Mesendoderm (in vitro differentiated cells): ENCODE results near the gene SLC30A7.
A peak's percentile ranks its signal among the peaks of the same experiment; 100 is the strongest.

Experiments
- DNase-seq: peaks from one replicate; pipeline ENCODE4 v3.0.0; 2013
- H2AK5ac ChIP-seq: 2 replicates; pipeline ENCODE4 v1.6.1; 2013; ENCODE audit warnings: low read length, inconsistent platforms
- H2BK120ac ChIP-seq: 2 replicates; pipeline ENCODE4 v1.6.1; 2013; ENCODE audit warnings: low read depth, mild to moderate bottlenecking, low read length, moderate library complexity, mixed read lengths
- H2BK15ac ChIP-seq: replicated peaks from 2 replicates; pipeline ENCODE4 v1.6.1; 2013; ENCODE audit warnings: low read depth, mild to moderate bottlenecking, moderate library complexity
- H2BK5ac ChIP-seq: 2 replicates; pipeline ENCODE4 v1.6.1; 2013; ENCODE audit warnings: low read length, inconsistent platforms
- H3K18ac ChIP-seq: 2 replicates; pipeline ENCODE4 v1.6.1; 2013; ENCODE audit warnings: mild to moderate bottlenecking, low read length, mixed read lengths
- H3K23ac ChIP-seq: one replicate; pipeline ENCODE4 v1.6.1; 2013; ENCODE audit warnings: low read length
- H3K27ac ChIP-seq: 2 replicates; pipeline ENCODE4 v1.5.1; 2013; ENCODE audit warnings: low read depth, mild to moderate bottlenecking, inconsistent platforms, low read length, moderate library complexity
- H3K27me3 ChIP-seq: 2 replicates; pipeline ENCODE4 v1.6.1; 2013; ENCODE audit warnings: low read length, control low read depth, mild to moderate bottlenecking, inconsistent platforms; ENCODE audit not compliant: insufficient read depth, poor library complexity
- H3K36me3 ChIP-seq: 2 replicates; pipeline ENCODE4 v1.6.1; 2013; ENCODE audit warnings: low read length, inconsistent platforms; ENCODE audit not compliant: control insufficient read depth, insufficient read depth
- H3K4ac ChIP-seq: one replicate; pipeline ENCODE4 v1.6.1; 2013; ENCODE audit warnings: low read depth, mild to moderate bottlenecking, low read length, moderate library complexity
- H3K4me1 ChIP-seq: 2 replicates; pipeline ENCODE4 v1.6.1; 2013; ENCODE audit warnings: low read depth, low read length, inconsistent platforms; ENCODE audit not compliant: control insufficient read depth
- H3K4me2 ChIP-seq: 2 replicates; pipeline ENCODE4 v1.6.1; 2013; ENCODE audit warnings: low read length
- H3K4me3 ChIP-seq: 2 replicates; pipeline ENCODE4 v1.5.1; 2013; ENCODE audit warnings: mild to moderate bottlenecking, low read length
- H3K56ac ChIP-seq: one replicate; pipeline ENCODE4 v1.6.1; 2013; ENCODE audit warnings: low read length
- H3K79me1 ChIP-seq: 2 replicates; pipeline ENCODE4 v1.6.1; 2013; ENCODE audit warnings: low read length, inconsistent platforms
- H3K79me2 ChIP-seq: 2 replicates; pipeline ENCODE4 v1.6.1; 2013; ENCODE audit warnings: mild to moderate bottlenecking, low read length; ENCODE audit not compliant: control insufficient read depth, insufficient read depth
- H3K9ac ChIP-seq: 2 replicates; pipeline ENCODE4 v1.6.1; 2013; ENCODE audit warnings: low read length, inconsistent platforms
- H4K5ac ChIP-seq: one replicate; pipeline ENCODE4 v1.6.1; 2013; ENCODE audit warnings: low read length
- H4K8ac ChIP-seq: one replicate; pipeline ENCODE4 v1.6.1; 2013; ENCODE audit warnings: low read depth, mild to moderate bottlenecking, control low read depth, low read length, moderate library complexity
- WGBS: extraction: QIAGEN DNeasy Blood & Tissue Kit; methylation state at CpG from one replicate; pipeline ENCODE4 v1.1.7; 2013; ENCODE audit warnings: low lambda C conversion rate, missing lambda C conversion rate; ENCODE audit not compliant: insufficient coverage; ENCODE audit errors: extremely low coverage; 5-methylcytosine and 5-hydroxymethylcytosine counted together

Gene SLC30A7

DNA sequence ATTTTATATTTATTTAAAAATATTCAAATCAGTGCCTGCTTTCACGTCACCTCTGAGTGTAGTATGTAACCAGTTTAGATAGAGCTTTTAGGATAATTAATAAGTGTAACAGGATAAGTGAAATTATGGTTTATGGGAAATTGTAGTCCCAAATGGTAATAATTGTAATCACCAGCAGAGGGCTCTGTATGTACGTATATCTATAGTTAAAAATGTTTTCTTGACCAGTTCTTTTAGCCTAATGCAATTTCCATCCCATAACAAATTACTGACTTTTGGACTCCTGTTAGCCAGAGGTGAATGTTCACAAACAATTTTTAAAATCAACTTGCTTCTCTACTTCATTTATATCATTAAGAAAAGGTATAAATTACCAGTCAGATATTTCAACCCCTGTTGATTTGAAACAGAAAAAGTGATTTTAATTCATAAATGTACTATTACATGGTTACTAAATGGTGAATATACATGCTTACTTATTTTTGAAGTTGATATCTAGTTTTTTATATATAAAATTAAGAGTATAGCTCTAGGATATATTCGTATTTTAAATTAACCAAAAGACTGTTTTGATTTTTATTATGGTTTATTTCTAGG, 25.3 kb downstream of the SLC30A7 start:
- Histone ChIP-seq H3K4ac (no peak overlapping the region), H4K8ac (no peak overlapping the region), H2BK5ac (no peak overlapping the region), H3K4me3 (no peak overlapping the region), H2BK120ac (no peak overlapping the region), H3K4me1 (no peaks in the 10 kb centered on the region), H3K27me3 (no peaks in the 10 kb centered on the region), H3K23ac (no peak overlapping the region), H3K9ac (no peak overlapping the region), H3K27ac (no peak overlapping the region), H3K4me2 (no peak overlapping the region), H3K79me1 (no peaks in the 10 kb centered on the region), H3K18ac (no peak overlapping the region), H3K56ac (no peak overlapping the region), H2BK15ac (no peak overlapping the region), H3K36me3 (no peaks in the 10 kb centered on the region), H2AK5ac (no peak overlapping the region), H4K5ac (no peak overlapping the region), H3K79me2 (no peaks in the 10 kb centered on the region)
- 100% methylated on average over 1 of the region's 3 CpGs for WGBS
- peak; percentile 45 for DNase-seq

- no peak overlapping the region for H4K5ac ChIP-seq
Measured at GRCh38 chr1:100924212-100924611, 28.3 kb downstream of the SLC30A7 start.

DNA sequence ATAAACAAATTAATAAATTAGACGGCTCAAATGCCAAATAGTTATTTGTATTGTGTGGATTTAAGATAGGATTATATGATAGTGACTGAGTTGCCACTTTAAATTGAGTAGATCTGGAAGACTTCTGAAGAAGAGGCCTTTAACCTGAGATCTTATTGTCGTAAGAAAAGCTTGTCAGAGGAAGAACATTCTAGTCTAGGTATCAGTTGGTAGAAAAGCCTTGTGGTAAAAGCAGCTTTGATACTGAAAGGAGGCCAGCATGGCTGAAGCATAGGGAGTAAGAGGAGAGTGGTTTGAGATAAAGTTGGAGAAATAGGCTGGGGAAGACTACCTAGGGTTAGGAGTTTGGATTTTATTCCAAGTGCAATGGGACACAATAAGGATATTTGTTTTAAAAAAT, 29.1 kb downstream of the SLC30A7 start:
- Histone ChIP-seq H3K9ac (no peak overlapping the region), H3K56ac (no peak overlapping the region), H4K8ac (no peak overlapping the region), H3K4ac (no peak overlapping the region), H3K4me1 (no peaks in the 10 kb centered on the region), H2BK5ac (no peak overlapping the region), H3K18ac (no peak overlapping the region), H3K23ac (no peak overlapping the region), H4K5ac (no peak overlapping the region), H3K79me2 (no peaks in the 10 kb centered on the region), H3K4me2 (no peak overlapping the region), H3K27ac (no peak overlapping the region), H3K4me3 (no peak overlapping the region), H3K79me1 (no peaks in the 10 kb centered on the region), H2BK15ac (no peak overlapping the region), H3K36me3 (no peaks in the 10 kb centered on the region), H2AK5ac (no peak overlapping the region), H2BK120ac (no peak overlapping the region), H3K27me3 (no peaks in the 10 kb centered on the region)
- 100% methylated on average over 1 of the region's 2 CpGs for WGBS
- DNase-seq = no peak

More at GRCh38 chr1:100924212-100924611, 28.3 kb downstream of the SLC30A7 start:
- H4K8ac ChIP-seq = no peak overlapping the region
- no peak overlapping the region for H3K23ac ChIP-seq
- no peaks in the 10 kb centered on the region for H3K4me1 ChIP-seq
- DNase-seq = no peak
- H2BK120ac ChIP-seq = no peak overlapping the region
- no peak overlapping the region for H3K9ac ChIP-seq
- H2BK15ac ChIP-seq = no peak overlapping the region
- H3K36me3 ChIP-seq = no peaks in the 10 kb centered on the region
- no peaks in the 10 kb centered on the region for H3K79me2 ChIP-seq
- H2AK5ac ChIP-seq = no peak overlapping the region
- H3K4me3 ChIP-seq = no peak overlapping the region
- no peaks in the 10 kb centered on the region for H3K27me3 ChIP-seq
- H3K4me2 ChIP-seq = no peak overlapping the region
- H3K79me1 ChIP-seq = no peaks in the 10 kb centered on the region
- H3K18ac ChIP-seq = no peak overlapping the region
- no peak overlapping the region for H3K27ac ChIP-seq
- no peak overlapping the region for H3K56ac ChIP-seq
- no peak overlapping the region for H2BK5ac ChIP-seq
- H3K4ac ChIP-seq = no peak overlapping the region

- H3K4me1 ChIP-seq = no peaks in the 10 kb centered on the region
- H3K27me3 ChIP-seq = no peaks in the 10 kb centered on the region
- no peak overlapping the region for H3K23ac ChIP-seq
- DNase-seq = no peak
- H3K18ac ChIP-seq = no peak overlapping the region
- no peak overlapping the region for H2BK120ac ChIP-seq
- no peak overlapping the region for H3K4me2 ChIP-seq
- H3K9ac ChIP-seq = no peak overlapping the region
- no peaks in the 10 kb centered on the region for H3K79me1 ChIP-seq
- no peaks in the 10 kb centered on the region for H3K36me3 ChIP-seq
- no peak overlapping the region for H4K5ac ChIP-seq
- no peaks in the 10 kb centered on the region for H3K79me2 ChIP-seq
- H2BK15ac ChIP-seq = no peak overlapping the region
- H2AK5ac ChIP-seq = no peak overlapping the region
- no peak overlapping the region for H3K4ac ChIP-seq
- H3K27ac ChIP-seq = no peak overlapping the region
- H3K4me3 ChIP-seq = no peak overlapping the region
- no peak overlapping the region for H2BK5ac ChIP-seq
- H3K56ac ChIP-seq = no peak overlapping the region
- WGBS = no CpG with 5 or more reads among the region's 2 CpGs
- no peak overlapping the region for H4K8ac ChIP-seq
Measured at GRCh38 chr1:100926240-100926639, 30.4 kb downstream of the SLC30A7 start.

DNA sequence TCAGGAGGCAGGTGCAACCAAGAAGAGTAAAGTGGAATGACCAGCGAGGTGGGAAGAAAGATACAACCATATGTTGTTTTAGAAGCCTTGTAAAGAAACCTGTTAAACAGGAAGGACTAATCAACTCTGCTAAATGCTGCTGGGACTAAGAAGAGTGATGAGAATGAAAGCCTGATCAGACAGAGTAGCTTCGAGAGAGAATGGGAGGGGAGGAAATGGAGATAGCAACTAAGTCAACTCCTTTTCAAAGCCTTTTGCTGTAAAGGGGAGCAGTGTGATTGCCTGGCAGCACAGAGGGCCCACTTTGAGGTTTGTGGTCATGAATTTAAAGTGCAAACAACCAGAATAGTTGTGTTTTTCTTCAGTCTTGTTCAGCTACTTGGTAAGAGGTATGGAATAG, 31.4 kb downstream of the SLC30A7 start:
- no peak overlapping the region for H3K18ac ChIP-seq
- H3K56ac ChIP-seq = no peak overlapping the region
- no peak overlapping the region for H2BK15ac ChIP-seq
- H3K4me3 ChIP-seq = no peak overlapping the region
- no peak overlapping the region for H3K9ac ChIP-seq
- H4K8ac ChIP-seq = no peak overlapping the region
- H3K27me3 ChIP-seq = no peaks in the 10 kb centered on the region
- no peaks in the 10 kb centered on the region for H3K36me3 ChIP-seq
- no peak overlapping the region for H3K27ac ChIP-seq
- H3K79me2 ChIP-seq = no peaks in the 10 kb centered on the region
- no CpG with 5 or more reads among the region's 2 CpGs for WGBS
- no peak overlapping the region for H4K5ac ChIP-seq
- H3K23ac ChIP-seq = no peak overlapping the region
- no peaks in the 10 kb centered on the region for H3K79me1 ChIP-seq
- no peak overlapping the region for H3K4me2 ChIP-seq
- H2BK120ac ChIP-seq = no peak overlapping the region
- H2BK5ac ChIP-seq = no peak overlapping the region
- no peaks in the 10 kb centered on the region for H3K4me1 ChIP-seq
- peak; percentile 24 for DNase-seq
- H3K4ac ChIP-seq = no peak overlapping the region
- H2AK5ac ChIP-seq = no peak overlapping the region

- H3K56ac ChIP-seq = no peak overlapping the region
- no CpG with 5 or more reads among the region's 3 CpGs for WGBS
- H3K79me2 ChIP-seq = no peaks in the 10 kb centered on the region
- no peak overlapping the region for H3K9ac ChIP-seq
- DNase-seq = peak; percentile 70
- H2AK5ac ChIP-seq = no peak overlapping the region
- H4K8ac ChIP-seq = no peak overlapping the region
- H3K4me1 ChIP-seq = no peaks in the 10 kb centered on the region
- no peak overlapping the region for H2BK15ac ChIP-seq
- no peaks in the 10 kb centered on the region for H3K36me3 ChIP-seq
- H3K18ac ChIP-seq = no peak overlapping the region
- H2BK120ac ChIP-seq = no peak overlapping the region
- no peak overlapping the region for H2BK5ac ChIP-seq
- H3K4ac ChIP-seq = no peak overlapping the region
- H3K4me2 ChIP-seq = no peak overlapping the region
- H4K5ac ChIP-seq = no peak overlapping the region
- H3K27ac ChIP-seq = no peak overlapping the region
- H3K4me3 ChIP-seq = no peak overlapping the region
- no peaks in the 10 kb centered on the region for H3K79me1 ChIP-seq
- H3K27me3 ChIP-seq = no peaks in the 10 kb centered on the region
- H3K23ac ChIP-seq = no peak overlapping the region
Measured at GRCh38 chr1:100928128-100928527, 32.2 kb downstream of the SLC30A7 start.
